Loucy (cell line): ENCODE results near the gene ACADSB.

Experiments used
- H2AFZ ChIP-seq: fragments of 200-600 bp; sonication (generic); 2 replicates; pipeline ENCODE4 v1.6.0; 2016; ENCODE audit warnings: antibody characterized with exemption, mild to moderate bottlenecking, low read length, moderate library complexity
- H3F3A ChIP-seq: fragments of 200-600 bp; 2 replicates; pipeline ENCODE4 v1.6.0; 2016; ENCODE audit warnings: antibody characterized with exemption, low read depth, mild to moderate bottlenecking
- H3K27me3 ChIP-seq: fragments of 200-600 bp; sonication (generic); 2 replicates; pipeline ENCODE4 v1.6.1; 2014; ENCODE audit warnings: low read length, mild to moderate bottlenecking; ENCODE audit not compliant: insufficient read depth, poor library complexity, severe bottlenecking
- H3K36me3 ChIP-seq: fragments of 200-600 bp; sonication (generic); 2 replicates; pipeline ENCODE4 v1.6.1; 2016; ENCODE audit warnings: low read length; ENCODE audit not compliant: insufficient read depth
- H3K4me1 ChIP-seq: fragments of 200-600 bp; sonication (generic); 2 replicates; pipeline ENCODE4 v1.5.1; 2014; ENCODE audit warnings: low read length, mild to moderate bottlenecking; ENCODE audit not compliant: insufficient read depth, poor library complexity, severe bottlenecking
- H3K4me2 ChIP-seq: fragments of 200-600 bp; sonication (generic); 2 replicates; pipeline ENCODE4 v1.6.0; 2014; ENCODE audit warnings: antibody characterized with exemption, low read length, low read depth, mild to moderate bottlenecking; ENCODE audit not compliant: poor library complexity, severe bottlenecking
- H3K4me3 ChIP-seq: fragments of 200-600 bp; sonication (generic); 2 replicates; pipeline ENCODE4 v1.5.1; 2014; ENCODE audit warnings: low read length, mild to moderate bottlenecking, mixed read lengths; ENCODE audit not compliant: poor library complexity, severe bottlenecking
- H3K79me2 ChIP-seq: fragments of 200-600 bp; sonication (generic); 2 replicates; pipeline ENCODE4 v1.6.1; 2014; ENCODE audit warnings: low read length; ENCODE audit not compliant: insufficient read depth
- H3K9ac ChIP-seq: fragments of 200-600 bp; sonication (generic); 2 replicates; pipeline ENCODE4 v1.6.0; 2014; ENCODE audit warnings: mild to moderate bottlenecking, low read depth, low read length, moderate library complexity; ENCODE audit not compliant: poor library complexity, severe bottlenecking
- H3K9me2 ChIP-seq: fragments of 200-600 bp; sonication (generic); replicated peaks from 2 replicates; pipeline ENCODE4 v1.6.1; 2016; ENCODE audit warnings: low read depth, low read length, mixed read lengths
- H3K9me3 ChIP-seq: fragments of 200-600 bp; sonication (generic); 2 replicates; pipeline ENCODE4 v1.6.1; 2014; ENCODE audit warnings: mild to moderate bottlenecking, antibody characterized with exemption, low read length, low read depth; ENCODE audit not compliant: insufficient read depth
- H4K20me1 ChIP-seq: fragments of 200-600 bp; sonication (generic); 2 replicates; pipeline ENCODE4 v1.6.0; 2014; ENCODE audit warnings: antibody characterized with exemption, low read length, mild to moderate bottlenecking; ENCODE audit not compliant: insufficient read depth, poor library complexity, severe bottlenecking
- CTCF ChIP-seq: fragments of 200-600 bp; sonication (generic); conservative IDR thresholded peaks from 2 replicates; pipeline ENCODE4 v1.5.1; 2014; ENCODE audit warnings: mild to moderate bottlenecking, antibody characterized with exemption, low read length
- EZH2phosphoT487 ChIP-seq: fragments of 200-600 bp; IDR thresholded peaks from 2 replicates; pipeline ENCODE4 v1.6.1; 2018; ENCODE audit warnings: antibody characterized with exemption, mild to moderate bottlenecking, moderate library complexity, borderline replicate concordance

ACADSB gene

GRCh38 chr10:123096452-123096851 is 87.6 kb downstream of the ACADSB start:
- Histone ChIP-seq H3K36me3 (no peaks in the 10 kb centered on the region), H3K79me2 (no peaks in the 10 kb centered on the region), H4K20me1 (no peaks in the 10 kb centered on the region), H3K4me1 (no peaks in the 10 kb centered on the region), H3K9me2 (no peaks in the 10 kb centered on the region), H3K4me3 (no peak overlapping the region), H3K4me2 (no peak overlapping the region), H3K9ac (no peak overlapping the region), H3K27me3 (no peaks in the 10 kb centered on the region), H3F3A (no peaks in the 10 kb centered on the region), H3K9me3 (no peaks in the 10 kb centered on the region; the same call in 1 of the 2 replicates), H2AFZ (no peak overlapping the region)
- TF ChIP-seq CTCF (no peak), EZH2phosphoT487 (no peak)

- H3K27me3 ChIP-seq: no peaks in the 10 kb centered on the region
- no peak overlapping the region for H2AFZ ChIP-seq
- no peaks in the 10 kb centered on the region for H4K20me1 ChIP-seq
- no peak overlapping the region for H3K9ac ChIP-seq
- TF ChIP-seq CTCF: no peak
- no peak for TF ChIP-seq EZH2phosphoT487
- H3K4me3 ChIP-seq: no peak overlapping the region
- no peaks in the 10 kb centered on the region for H3K9me2 ChIP-seq
- H3F3A ChIP-seq: no peaks in the 10 kb centered on the region
- no peaks in the 10 kb centered on the region; the same call in 1 of the 2 replicates for H3K9me3 ChIP-seq
- no peaks in the 10 kb centered on the region for H3K79me2 ChIP-seq
- no peak overlapping the region for H3K4me2 ChIP-seq
- no peaks in the 10 kb centered on the region for H3K4me1 ChIP-seq
- no peaks in the 10 kb centered on the region for H3K36me3 ChIP-seq
Measured at GRCh38 chr10:123097039-123097438, 88.2 kb downstream of the ACADSB start.

GRCh38 chr10:123100030-123100762 is 91.4 kb downstream of the ACADSB start:
- no peaks in the 10 kb centered on the region for H3F3A ChIP-seq
- H4K20me1 ChIP-seq: no peaks in the 10 kb centered on the region
- H3K9me2 ChIP-seq: no peaks in the 10 kb centered on the region
- H3K4me2 ChIP-seq: no peak overlapping the region
- H3K36me3 ChIP-seq: no peaks in the 10 kb centered on the region
- H3K9me3 ChIP-seq: no peaks in the 10 kb centered on the region; the same call in 1 of the 2 replicates
- no peaks in the 10 kb centered on the region for H3K4me1 ChIP-seq
- no peaks in the 10 kb centered on the region for H3K79me2 ChIP-seq
- H3K9ac ChIP-seq: no peak overlapping the region
- H3K27me3 ChIP-seq: no peaks in the 10 kb centered on the region
- H3K4me3 ChIP-seq: no peak overlapping the region
- TF ChIP-seq CTCF (no peak), EZH2phosphoT487 (no peak)
- H2AFZ ChIP-seq: no peak overlapping the region
